HEK293T (cell line): ENCODE measurements around the gene SAV1.

Experiments
- BHLHE40 ChIP-seq: fragments of 450-650 bp; IDR thresholded peaks from 2 replicates; pipeline ENCODE4 v1.6.1; 2016; ENCODE audit warnings: mild to moderate bottlenecking, moderate library complexity, borderline replicate concordance
- CTBP1 ChIP-seq: fragments of 450-650 bp; IDR thresholded peaks from 2 replicates; pipeline ENCODE4 v1.6.1; 2016; ENCODE audit warnings: borderline replicate concordance
- FOXA1 ChIP-seq: fragments of 450-650 bp; IDR thresholded peaks from 2 replicates; pipeline ENCODE4 v1.6.1; 2016; ENCODE audit warnings: mild to moderate bottlenecking
- FOXK2 ChIP-seq: fragments of 450-650 bp; IDR thresholded peaks from 2 replicates; pipeline ENCODE4 v1.6.1; 2016; ENCODE audit warnings: mild to moderate bottlenecking
- FOXM1 ChIP-seq: fragments of 450-650 bp; IDR thresholded peaks from 2 replicates; pipeline ENCODE4 v1.6.1; 2017; ENCODE audit warnings: mild to moderate bottlenecking, borderline replicate concordance
- HDGF ChIP-seq: fragments of 450-650 bp; IDR thresholded peaks from 2 replicates; pipeline ENCODE4 v1.6.1; 2017; ENCODE audit warnings: antibody characterized with exemption, borderline replicate concordance
- LEF1 ChIP-seq: fragments of 450-650 bp; IDR thresholded peaks from 2 replicates; pipeline ENCODE4 v1.6.1; 2017; ENCODE audit warnings: mild to moderate bottlenecking, borderline replicate concordance
- NFRKB ChIP-seq: fragments of 450-650 bp; IDR thresholded peaks from 2 replicates; pipeline ENCODE4 v1.6.1; 2016; ENCODE audit warnings: mild to moderate bottlenecking, moderate library complexity
- SP1 ChIP-seq: fragments of 450-650 bp; IDR thresholded peaks from 2 replicates; pipeline ENCODE4 v1.6.1; 2017
- SUZ12 ChIP-seq: fragments of 450-650 bp; IDR thresholded peaks from 2 replicates; pipeline ENCODE4 v1.6.1; 2016; ENCODE audit warnings: mild to moderate bottlenecking
- TARDBP ChIP-seq: fragments of 450-650 bp; IDR thresholded peaks from 2 replicates; pipeline ENCODE4 v1.6.1; 2016
- ZNF384 ChIP-seq: fragments of 450-650 bp; IDR thresholded peaks from 2 replicates; pipeline ENCODE4 v1.6.1; 2016
- TF ChIP-seq, protein P1 (sequence below): fragments of 450-650 bp; IDR thresholded peaks from 2 replicates; pipeline ENCODE4 v1.6.1; 2016

DNA sequence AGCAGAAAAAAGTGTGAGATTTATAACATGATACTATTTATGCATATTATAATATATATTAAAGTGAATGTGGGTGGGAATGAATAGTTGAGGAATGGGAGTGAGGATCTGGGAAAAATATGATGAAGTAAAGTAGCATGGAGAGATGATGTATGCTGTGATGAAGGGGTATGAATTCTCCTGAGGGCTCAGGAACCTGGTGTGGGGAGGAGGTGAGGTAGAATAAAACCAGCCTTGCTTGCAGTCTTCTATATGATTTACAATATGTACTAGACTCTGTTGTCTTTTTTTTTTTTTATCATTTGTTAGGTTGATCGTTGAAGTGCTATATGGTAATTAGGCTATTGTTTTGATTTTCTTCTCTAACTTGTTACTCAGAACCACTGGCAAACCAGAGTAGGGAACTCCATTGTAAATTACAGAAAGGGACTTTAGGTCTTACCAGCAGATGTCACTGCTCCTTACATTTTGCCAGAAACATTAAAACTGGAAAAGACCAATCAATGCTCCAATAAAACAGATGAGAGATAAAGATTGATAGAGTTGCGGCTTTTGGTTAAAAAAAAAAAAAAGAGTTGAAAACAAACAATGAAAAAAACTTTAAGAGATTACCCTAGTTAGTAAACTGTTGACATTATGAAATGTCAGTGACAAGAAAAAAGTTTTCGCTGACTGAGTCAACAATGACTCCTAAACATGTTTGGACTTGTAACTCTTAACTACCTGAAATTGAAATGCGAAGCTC is 68.2 kb downstream of the SAV1 start:
- TF ChIP-seq SP1 (no peak), HDGF (no peak), TARDBP (no peak), FOXM1 (no peak), SUZ12 (no peak), BHLHE40 (no peak), CTBP1 (no peak), NFRKB (no peak), FOXA1 (no peak), FOXK2 (no peak), LEF1 (no peak), ZNF384 (peak; percentile 91)
- TF ChIP-seq, protein P1, sequence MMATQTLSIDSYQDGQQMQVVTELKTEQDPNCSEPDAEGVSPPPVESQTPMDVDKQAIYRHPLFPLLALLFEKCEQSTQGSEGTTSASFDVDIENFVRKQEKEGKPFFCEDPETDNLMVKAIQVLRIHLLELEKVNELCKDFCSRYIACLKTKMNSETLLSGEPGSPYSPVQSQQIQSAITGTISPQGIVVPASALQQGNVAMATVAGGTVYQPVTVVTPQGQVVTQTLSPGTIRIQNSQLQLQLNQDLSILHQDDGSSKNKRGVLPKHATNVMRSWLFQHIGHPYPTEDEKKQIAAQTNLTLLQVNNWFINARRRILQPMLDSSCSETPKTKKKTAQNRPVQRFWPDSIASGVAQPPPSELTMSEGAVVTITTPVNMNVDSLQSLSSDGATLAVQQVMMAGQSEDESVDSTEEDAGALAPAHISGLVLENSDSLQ = peak; percentile 65
